Measurements from ENCODE around the gene HES5. TPM values are rescaled to one million over a fixed set of nuclear protein-coding genes. Genes with fewer than 3 reads are reported as not detected.

HES5 gene
- polyA plus RNA-seq, 1 donor from 2014 or later, result 0.81 TPM

GRCh38 chr1:2479186-2479585, 50.9 kb downstream of the HES5 start:
- Histone ChIP-seq H2AFZ (ENCODE audit: low read depth, low read length) (no peak overlapping the region), H3K9ac (ENCODE audit: low read length) (no peak overlapping the region), H3K4me2 (ENCODE audit: low read length) (no peak overlapping the region), H3K27me3 (ENCODE audit: insufficient read depth, low read depth, low read length) (no peaks in the 10 kb centered on the region), H4K20me1 (ENCODE audit: insufficient read depth) (no peaks in the 10 kb centered on the region), H3F3A (ENCODE audit: insufficient read depth, low read length, poor library complexity, severe bottlenecking) (no peaks in the 10 kb centered on the region), H3K36me3 (ENCODE audit: insufficient read depth, low read length) (no peaks in the 10 kb centered on the region), H3K79me2 (replicated peaks; ENCODE audit: insufficient read depth, low read length) (no peaks in the 10 kb centered on the region), H3K9me2 (ENCODE audit: insufficient read depth, low read length) (no peaks in the 10 kb centered on the region), H3K9me3 (ENCODE audit: low read length) (no peaks in the 10 kb centered on the region), H3K27ac (ENCODE audit: low read length) (no peak overlapping the region), H3K4me3 (ENCODE audit: low read length) (no peak overlapping the region)
- TF ChIP-seq MXI1 (conservative IDR thresholded peaks at IDR 0.05; ENCODE audit: poor library complexity, severe bottlenecking), result no peak
- no peak for TF ChIP-seq TAF1 (IDR thresholded peaks at IDR 0.05; ENCODE audit: low read depth)
- TF ChIP-seq EZH2 (IDR thresholded peaks at IDR 0.05; ENCODE audit: borderline replicate concordance, insufficient read depth, low read length, poor library complexity, severe bottlenecking), result no peak

Other genes with a start within 250 kb of the HES5 start
- 8.2 and 10.9 TPM in 2 replicates for gene MORN1, start 138.7 kb downstream of the HES5 start, polyA plus RNA-seq
- gene RER1, start 138.4 kb downstream of the HES5 start, polyA plus RNA-seq, result 58.5 and 58.7 TPM in 2 replicates
- gene PEX10, start 117.7 kb downstream of the HES5 start, polyA plus RNA-seq, result 29.4 and 30.1 TPM in 2 replicates
- 5.7 and 6.6 TPM in 2 replicates for gene PLCH2, start 54.0 kb downstream of the HES5 start, polyA plus RNA-seq
- gene PANK4, start 3.7 kb downstream of the HES5 start, polyA plus RNA-seq, result 37.9 and 43.4 TPM in 2 replicates
- gene TNFRSF14, start 26.1 kb upstream of the HES5 start, polyA plus RNA-seq, result 1.1 TPM in 2 replicates
- 29.0 and 35.9 TPM in 2 replicates for gene PRXL2B, start 56.5 kb upstream of the HES5 start, polyA plus RNA-seq
- 5.2 TPM in 1 of 2 replicates, not detected in the other for gene MMEL1, start 102.8 kb upstream of the HES5 start, polyA plus RNA-seq